Caki2 (cell line): ENCODE results near the gene CDC7. TPM values are rescaled to one million over a fixed set of nuclear protein-coding genes. Genes with fewer than 3 reads are reported as not detected.

Experiments used
- DNase-seq: peaks from one replicate; pipeline ENCODE4 v3.0.0-alpha.2; 2015; ENCODE audit warnings: low read depth
- in situ Hi-C: cut with HindIII; loops from 2 replicates; pipeline ENCODE4 v1.10.0; 2016; ENCODE audit warnings: low sequenced_read_pairs, low pct_unique_long_range_greater_than_20kb, mixed read lengths
- total RNA-seq: library from RNA; depleted of rRNA; stranded (reverse); fragments of >200 nt; shearing (Covaris generic); gene quantifications from 2 replicates; pipeline ENCODE4 v1.2.3, GENCODE V29; 2014; ENCODE audit warnings: low replicate concordance; rRNA removed

The CDC7 gene
- total RNA-seq, 1 experiment from 2014 or later: 8.4 TPM

DNA sequence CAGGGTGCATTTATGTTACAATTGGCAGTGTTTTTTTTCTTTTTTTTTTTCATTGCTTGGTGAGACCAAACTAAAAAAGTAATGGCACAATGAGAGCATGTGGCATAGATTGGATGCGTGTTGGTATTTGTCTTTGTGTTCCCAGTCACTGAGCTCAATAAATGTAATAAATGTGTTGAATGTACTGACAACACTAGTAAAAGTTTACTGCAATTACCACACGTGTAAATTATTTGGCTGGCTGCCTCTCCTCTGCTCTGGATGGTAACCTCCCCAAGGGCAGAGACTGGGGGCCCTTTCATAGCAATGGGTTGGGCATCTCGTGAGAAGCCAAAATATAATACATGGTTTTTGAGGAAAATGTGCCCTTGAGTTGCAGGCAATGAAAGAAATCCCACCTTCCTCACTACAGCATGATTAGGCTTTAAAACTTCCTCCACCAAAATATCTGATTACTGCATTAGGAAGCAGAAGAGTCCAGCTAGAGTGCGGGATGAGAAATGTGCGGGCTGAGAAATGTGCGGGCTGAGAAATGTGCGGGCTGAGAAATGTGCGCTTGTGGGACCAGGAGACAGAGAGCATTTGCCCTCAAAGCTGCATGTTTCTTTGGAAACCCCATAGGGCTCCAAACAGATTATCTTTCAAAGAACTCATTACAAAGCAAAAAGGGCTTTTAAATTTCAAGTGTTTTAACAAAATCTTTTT is 58.5 kb downstream of the CDC7 start:
- DNase-seq: no peak
- in situ Hi-C loops: no loop called here

DNA sequence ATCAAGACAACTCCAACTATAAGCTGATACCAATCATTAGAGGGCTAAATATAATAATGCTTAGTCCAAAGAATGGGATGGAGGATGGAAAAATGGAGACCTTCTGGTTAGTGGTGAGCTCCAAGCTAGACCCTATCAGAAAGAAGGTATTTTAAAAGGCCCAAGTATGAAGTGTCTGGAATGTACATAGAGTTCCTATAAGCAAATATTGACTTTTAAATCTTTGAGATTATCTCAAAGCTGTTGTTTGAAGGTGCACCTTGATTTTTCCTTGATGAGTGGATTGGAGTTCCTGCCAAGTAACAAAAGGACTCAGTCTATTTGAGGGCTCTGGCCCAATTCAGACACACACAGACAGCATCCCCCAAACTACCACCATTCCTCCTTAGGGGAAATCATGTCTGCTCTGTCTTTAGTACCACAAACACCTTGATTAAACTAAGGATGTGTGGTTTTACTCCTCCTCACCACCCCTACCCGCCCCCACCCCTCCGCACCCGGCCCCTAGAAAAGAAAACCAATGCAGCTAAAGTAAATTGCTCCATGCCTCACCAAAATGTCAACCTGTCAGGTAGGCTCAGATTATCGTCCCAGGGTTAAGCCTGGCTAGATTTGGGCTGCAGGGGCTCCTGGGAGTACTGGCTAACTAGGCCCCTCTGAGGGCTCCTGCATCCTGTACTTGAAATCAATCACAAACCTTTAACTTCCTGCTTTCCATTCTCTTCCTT is 59.4 kb downstream of the CDC7 start:
- in situ Hi-C loops: no loop called here
- no peak for DNase-seq

DNA sequence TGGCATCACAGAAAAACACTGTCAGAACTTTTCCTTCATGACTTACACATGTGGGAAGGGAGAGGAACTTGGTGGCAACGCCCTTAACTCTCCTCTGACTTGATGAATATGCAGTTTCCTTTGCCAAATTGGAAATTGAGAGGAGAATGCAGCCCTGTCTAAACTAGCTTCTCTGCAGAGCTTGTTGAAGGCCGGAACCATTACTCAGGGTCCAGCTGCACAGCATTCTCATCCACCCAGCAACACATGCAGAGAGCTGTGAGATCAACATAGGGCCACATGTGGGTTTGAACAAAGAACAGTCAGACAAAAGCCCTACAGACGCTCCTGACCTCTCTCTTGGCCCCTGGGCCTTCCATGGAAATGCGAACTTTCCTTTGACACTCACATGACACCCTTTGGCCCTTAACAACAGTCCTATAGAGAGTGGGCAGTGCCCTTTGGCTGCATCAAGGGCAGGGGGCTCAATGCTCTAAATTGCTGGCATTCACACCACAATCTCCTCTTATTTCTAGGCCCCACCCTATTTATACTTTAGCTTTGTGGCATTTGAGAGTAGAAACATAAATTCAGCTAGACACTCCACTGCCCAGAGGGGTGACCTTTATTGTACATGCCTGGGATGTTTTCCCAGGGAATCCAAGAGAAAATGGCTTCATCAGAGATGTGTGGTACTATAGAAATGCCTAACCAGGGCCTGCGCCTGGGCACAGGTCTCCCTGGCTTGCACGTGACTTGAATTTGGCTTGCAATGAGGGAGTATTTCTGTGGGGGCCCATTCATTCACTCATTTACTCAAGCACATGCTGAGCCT is 64.4 kb downstream of the CDC7 start:
- in situ Hi-C loops: no loop called here
- DNase-seq: no peak

DNA sequence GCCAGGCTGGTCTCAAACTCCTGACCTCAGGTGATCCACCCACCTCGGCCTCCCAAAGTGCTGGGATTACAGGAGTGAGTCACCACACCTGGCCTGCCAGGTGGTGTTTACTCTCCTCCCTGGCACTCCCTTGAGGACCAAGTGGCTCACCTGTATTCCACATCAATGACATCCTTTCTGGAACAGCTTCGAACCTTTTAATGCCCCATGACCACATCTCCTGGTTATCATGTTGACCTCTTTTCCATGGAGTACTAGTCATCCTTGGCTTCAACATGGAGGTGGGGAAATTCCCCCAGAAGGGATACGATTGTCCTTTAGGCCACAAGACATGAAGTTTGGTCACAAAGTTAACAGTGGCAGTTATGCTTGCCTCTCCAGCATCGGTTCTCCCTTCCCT is 66.9 kb downstream of the CDC7 start:
- no peak for DNase-seq
- in situ Hi-C loops: no loop called here

DNA sequence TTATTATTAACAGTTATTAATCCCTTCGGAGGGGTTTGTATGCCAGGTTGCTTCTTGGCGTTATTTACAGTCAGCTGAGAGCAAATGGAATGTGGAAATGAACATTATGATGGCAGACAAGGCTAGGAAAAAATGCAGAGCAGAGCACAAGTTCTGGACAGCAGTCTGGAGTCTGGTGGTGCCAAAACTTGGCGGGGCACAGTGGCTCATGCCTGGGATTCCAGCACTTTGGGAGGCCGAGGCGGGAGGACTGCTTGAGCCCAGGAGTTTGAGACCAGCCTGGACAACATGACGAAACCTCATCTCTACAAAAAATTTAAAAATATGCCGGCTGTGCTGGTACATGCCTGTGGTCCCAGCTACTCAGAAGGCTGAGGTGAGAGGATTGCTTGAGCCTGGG is 67.6 kb downstream of the CDC7 start:
- DNase-seq: no peak
- in situ Hi-C loops: no loop called here

DNA sequence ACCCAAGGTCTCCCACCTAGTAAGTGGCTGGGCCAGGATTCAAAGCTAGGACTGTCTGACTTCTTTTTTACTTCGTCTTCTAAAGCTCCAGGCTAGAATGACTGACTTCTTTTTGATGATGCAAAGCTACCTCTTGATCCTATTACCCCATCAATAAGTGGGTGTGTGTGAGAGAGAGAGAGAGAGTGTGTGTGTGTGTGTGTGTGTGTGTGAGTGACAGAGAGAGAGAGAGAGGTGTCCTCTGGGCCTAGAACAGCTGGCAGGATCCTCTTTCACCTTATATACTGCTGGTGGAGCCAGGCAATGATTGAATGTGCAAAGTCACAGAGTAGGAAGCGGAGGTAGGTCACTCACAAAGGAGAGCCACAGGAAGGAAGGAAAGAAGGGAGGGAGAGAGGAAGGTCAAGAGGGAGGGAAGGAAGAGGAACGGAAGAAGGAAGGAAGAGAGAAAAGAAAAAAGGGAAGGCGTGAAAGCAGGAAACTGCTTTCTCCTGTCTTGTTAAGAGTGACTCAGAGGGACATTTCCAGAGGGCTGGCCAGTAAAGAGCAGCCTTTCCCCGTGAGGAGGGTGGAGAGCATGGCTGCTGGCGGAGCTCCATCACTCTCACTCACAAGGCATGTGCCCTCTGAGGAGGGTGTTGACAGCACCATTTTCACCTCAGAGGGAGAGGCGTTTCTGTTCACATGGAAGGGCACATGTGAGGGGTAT is 68.9 kb downstream of the CDC7 start:
- in situ Hi-C loops: no loop called here

DNA sequence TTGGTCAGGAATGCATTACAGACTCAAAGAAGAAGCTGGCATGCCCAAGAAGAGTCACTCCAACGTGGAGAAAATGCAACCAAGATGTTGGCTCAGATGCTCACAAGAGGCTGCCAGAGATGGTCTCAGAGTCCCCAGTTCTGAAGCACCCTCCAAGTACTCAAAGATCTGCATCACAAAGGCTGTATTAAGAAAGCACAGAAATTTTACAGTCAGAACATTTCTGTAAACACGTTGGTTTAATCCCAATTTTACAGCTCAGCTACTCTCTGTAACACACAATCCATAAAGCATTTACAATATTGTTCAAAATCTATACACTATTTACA is 69.4 kb downstream of the CDC7 start:
- in situ Hi-C loops: no loop called here
- no peak for DNase-seq

More for the DNA sequence above, 68.9 kb downstream of the CDC7 start:
- peak; percentile 69 for DNase-seq

DNA sequence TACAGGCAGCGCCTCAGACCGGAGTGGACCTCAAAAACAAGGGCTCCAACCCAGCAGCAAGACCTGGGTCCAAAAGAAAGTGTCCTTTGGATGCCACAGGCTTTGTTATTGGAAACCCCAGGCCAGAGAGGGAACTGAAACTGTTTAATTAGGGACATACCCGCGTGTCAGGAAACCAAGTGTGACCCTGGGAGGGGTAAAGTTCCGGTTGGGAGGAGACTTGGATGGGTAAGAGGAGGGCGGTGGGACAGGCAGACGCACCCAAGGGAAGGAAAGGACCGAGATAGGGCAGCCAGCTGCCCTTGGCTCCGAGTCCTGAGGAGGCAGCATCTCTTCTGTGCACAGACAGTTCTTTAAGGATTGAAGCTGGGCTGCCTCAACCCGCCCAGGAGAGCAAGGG is 71.4 kb downstream of the CDC7 start:
- no peak for DNase-seq
- in situ Hi-C loops: no loop called here

Other genes starting within 250 kb of the CDC7 start
- gene HFM1, start 96.0 kb upstream of the CDC7 start, total RNA-seq: 0.10 and 0.14 TPM in 2 replicates